CD4-positive, alpha-beta T cell treated with Interferon gamma for 1 hour (primary cell): ENCODE data around the gene ZNF836.

ENCODE experiments used
- DNase-seq: peaks from one replicate; pipeline ENCODE4 v3.0.0-alpha.2; 2020

ZNF836 gene

GRCh38 chr19:52187407-52187806 lies 16.0 kb upstream of the ZNF836 start:
- no peak for DNase-seq

DNA sequence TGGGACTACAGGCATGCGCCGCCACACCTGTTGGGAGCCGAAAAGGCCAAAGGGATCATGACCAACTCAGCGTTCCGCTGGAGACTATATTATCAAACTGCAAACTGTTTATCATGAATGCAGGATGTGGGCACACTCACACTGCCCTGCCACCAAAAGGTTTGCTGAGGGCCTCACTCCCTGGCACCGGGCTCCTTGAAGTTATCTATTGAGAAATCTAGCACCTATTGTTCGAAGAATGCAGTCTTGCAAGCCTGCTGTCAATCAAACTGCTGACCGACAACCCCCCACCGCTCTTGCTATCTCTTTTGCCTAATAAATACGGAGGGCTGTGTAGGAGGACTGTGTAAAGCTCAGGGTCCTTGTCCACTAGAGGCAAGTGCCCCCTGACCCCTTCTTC lies 5.2 kb upstream of the ZNF836 start:
- DNase-seq, result no peak

DNA sequence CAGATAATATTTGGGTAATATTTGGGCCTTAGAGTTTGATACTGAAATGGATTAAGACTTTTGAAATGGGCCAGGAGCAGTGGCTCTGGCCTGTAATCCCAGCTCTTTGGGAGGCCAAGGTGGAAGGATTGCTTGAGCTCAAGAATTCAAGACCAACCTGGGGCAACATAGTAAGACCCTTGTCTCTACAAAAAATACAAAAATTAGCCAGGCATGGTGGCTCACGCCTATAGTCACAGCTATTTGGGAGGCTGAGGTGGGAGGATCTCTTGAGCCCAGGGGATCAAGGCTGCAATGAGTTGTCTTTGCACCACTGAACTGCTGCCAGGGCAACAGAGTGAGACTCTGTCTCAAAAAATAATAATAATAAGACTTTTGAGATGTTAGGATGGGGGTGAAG lies 926 bp upstream of the ZNF836 start:
- DNase-seq, result no peak

- DNase-seq, result no peak
Measured at GRCh38 chr19:52170863-52171320, 529 bp downstream of the ZNF836 start.

DNA sequence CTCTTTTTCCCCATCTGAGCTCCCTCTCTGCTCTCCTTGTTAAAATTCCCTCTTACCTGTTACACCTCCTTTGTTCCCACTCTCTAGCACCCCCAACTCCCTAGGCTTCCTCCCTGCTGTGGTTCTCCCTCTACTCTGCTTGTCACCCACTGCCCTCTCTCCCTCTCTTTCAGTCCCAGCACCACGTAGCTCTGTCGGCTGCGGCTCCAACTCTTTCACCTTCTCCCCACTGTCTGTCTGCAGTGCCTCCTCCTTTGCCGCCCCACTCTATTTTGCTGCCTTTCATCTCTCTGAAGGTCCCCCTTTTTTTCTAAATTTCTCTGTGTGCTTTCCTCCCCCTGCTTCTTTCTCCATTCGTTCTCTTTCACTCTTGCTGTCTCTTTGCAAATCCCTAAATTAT lies 1.1 kb downstream of the ZNF836 start:
- no peak for DNase-seq

DNA sequence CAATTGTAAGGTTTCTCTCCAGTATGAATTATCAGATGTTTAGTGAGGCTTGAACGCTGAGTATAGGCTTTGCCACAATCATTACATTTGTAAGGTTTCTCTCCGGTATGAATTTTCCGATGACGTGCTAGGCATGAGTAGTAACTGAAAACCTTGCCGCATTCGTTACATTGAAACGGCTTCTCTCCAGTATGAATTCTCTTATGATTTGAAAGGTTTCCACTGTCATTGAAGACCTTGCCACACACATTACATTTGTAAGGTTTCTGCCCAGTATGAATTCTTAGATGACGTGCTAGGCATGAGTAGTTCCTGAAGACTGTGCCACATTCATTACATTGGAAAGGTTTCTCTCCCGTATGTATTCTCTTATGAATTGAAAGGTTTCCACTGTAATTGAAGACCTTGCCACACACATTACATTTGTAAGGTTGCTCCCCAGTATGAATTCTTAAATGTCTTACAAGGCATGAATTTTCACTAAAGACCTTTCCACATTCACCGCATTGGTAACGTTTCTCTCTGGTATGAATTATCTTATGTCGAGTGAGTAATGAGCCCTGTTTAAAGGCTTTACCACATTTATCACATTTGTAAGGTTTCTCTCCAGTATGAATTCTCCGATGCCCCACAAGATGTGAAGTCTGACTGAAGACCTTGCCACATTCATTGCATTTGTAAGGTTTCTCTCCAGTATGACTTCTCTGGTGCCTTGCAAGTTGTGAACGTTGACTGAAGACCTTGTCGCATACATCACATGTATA lies 15.6 kb downstream of the ZNF836 start:
- no peak for DNase-seq

DNA sequence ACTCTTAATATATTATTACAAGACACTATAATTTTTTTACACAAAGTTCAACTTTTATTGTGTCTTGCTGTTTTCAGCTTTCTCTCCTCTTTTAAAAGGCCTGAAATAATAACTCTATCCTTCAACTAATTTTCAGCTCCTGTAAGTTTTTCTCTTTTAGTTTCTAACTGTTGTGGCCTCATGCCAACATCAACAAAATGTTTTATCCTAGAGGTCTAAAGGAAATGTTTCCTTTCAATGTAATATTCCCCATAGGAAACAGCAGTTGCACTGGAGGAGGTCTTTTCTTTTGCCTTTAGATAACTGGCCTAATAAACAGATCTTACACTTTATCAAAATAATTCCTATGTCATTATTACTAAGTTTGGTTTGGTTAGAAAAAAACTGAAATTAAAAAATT lies 23.2 kb downstream of the ZNF836 start:
- no peak for DNase-seq

GRCh38 chr19:52142001-52142595 lies 29.3 kb downstream of the ZNF836 start:
- no peak for DNase-seq

- DNase-seq, result no peak
Measured at GRCh38 chr19:52141203-52141602, 30.2 kb downstream of the ZNF836 start.

DNA sequence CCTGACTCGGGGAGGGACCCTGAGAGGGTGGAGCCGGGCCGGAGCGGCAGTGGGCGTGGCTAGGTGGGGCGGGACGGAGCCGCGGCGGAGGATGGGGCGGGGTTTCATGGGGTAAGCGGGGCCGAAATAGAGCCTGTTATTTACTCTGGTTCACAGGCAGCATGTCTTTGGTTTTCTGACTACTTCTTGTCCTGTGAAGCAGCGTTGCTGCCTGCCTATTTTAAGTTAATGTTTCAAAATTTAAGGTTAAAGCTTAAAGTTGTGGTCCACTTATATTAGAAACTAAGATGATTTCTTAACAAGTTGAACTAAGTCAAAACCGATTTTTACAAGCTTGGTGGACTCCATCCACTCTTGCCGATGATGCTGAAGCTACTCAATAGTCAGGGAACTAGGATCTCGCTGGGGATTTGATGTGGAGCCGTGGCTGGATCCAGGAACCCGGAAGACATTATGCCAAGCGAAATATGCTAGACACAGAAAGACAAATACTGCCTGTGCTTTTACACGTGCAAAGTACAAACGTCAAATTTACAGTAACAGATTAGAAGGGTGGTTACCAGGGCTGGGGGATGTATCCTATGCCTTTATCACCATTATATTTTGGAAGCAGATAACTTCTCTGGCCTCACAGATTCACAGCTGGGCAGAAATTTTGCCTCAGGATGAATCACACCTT lies 31.2 kb downstream of the ZNF836 start:
- no peak for DNase-seq

- peak; percentile 94 for DNase-seq
Measured at GRCh38 chr19:52139252-52140031, 32.0 kb downstream of the ZNF836 start, which contains the start of gene ZNF616. Gene ZNF616 (minus strand): TSS chr19:52139938. CDS start chr19:52130512, 9,426 bp downstream.

DNA sequence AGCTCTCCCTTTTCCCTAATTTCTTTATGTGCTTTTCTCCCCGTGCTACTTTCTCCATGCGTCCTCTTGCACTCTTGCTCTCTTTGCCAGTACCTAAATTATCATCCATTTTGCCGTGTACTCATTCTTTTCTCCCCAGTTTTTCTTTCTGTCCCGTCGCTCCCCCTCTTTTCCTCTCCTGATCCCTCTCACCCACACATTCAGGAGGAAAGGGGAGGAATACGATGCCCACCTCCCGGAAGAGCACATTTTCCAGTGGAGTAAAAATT lies 32.5 kb downstream of the ZNF836 start:
- DNase-seq, result no peak

DNA sequence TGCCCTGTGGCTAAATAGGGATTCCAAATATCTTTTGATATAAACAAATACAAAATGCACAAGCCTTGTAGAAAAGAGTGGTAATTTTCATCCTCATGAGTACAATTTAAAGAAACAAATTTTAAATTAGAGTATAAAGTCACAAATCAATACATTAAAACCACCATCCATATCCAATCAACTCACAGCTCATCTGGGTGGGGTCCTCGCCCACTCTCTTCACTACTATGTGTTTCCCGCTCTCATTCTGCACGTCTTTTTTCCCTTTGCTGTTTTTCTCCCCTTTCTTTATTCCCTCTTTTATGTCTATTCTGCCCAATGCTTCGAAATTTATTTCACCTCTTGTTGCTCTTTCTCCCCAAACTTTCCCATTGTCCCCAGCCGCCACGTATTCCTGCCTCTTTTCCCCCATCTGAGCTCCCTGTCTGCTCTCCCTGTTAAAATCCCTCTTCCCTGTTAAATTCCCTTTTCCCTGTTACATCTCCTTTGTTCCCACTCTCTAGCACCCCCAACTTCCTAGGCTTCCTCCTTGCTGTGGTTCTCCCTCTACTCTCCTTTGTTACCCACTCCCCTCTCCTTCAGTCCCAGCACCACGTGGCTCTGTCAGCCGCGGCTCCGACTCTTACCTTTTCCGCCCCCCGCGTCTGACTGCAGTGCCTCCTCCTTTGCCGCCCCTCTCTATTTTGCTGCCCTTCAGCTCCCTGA lies 33.0 kb downstream of the ZNF836 start:
- DNase-seq, result no peak

DNA sequence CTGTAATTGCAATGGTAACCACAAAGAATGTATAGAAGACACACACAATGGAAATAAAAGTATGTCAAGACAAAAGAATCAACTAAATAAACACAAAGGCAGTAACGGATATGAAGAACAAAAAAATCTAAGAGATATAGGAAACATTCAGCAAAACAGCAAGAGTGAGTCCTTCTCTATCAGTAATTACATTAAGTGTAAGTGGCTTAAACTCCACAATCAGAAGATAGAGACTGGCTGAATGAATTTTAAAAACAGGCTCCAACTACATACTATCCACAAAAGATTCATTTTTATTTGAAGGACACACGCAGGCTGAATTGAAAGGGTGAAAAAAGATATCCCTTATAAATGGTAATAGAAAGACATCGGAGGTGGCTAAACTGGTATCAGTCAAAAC lies 51.1 kb downstream of the ZNF836 start:
- DNase-seq, result no peak

DNA sequence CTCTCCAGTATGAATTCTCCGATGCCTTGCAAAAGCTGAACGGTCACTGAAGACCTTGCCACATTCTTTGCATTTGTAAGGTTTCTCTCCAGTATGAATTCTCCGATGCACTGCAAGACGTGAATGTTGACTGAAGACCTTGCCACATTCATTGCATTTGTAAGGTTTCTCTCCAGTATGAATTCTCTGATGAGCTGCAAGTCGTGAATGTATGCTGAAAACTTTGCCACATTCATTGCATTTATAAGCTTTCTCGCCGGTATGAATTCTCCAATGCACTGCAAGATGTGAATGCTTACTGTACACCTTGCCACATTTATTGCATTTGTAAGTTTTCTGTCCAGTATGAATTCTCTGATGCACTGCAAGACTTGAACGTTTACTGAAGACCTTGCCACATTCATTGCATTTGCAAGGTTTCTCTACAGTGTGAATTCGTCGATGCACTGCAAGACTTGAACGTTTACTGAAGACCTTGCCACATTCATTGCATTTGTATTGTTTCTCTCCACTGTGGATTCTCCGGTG lies 55.8 kb downstream of the ZNF836 start:
- no peak for DNase-seq

DNA sequence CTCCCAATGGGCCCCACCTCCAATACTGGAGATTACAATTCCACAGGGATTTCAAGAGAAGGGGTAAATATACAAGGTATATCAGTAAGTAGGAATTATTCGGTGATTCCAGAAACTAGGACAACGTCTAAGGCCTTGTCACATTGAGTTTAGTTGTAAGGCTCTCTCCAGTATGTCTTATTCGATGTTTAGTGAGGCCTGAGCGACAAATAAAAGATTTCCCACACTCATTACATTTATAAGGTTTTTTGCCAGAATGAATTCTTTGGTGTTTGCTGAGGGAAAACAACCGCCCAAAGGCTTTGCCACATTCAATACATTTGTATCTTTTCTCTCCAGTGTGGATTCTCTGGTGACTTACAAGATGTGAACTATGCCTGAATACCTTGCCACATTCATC lies 56.7 kb downstream of the ZNF836 start:
- DNase-seq, result no peak

GRCh38 chr19:52112624-52113023 lies 58.8 kb downstream of the ZNF836 start:
- no peak for DNase-seq

DNA sequence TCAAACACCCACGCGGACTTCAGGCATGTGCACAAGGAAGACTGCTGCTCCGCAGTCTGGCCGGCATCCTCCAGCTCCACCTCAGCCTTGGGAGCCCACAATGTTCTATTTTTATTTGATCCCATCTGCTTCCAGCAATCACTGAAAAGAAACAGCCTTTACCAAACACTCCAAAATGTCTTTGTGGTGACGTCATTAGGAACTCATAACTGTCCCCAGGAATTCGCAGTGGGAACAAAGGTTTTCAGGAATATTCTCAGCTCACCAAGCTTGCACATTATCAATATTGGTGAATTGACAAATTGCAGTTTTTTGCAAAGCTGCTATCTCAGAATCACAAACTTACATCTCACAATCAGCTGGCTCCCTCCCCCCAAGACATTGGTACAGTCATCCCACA lies 60.6 kb downstream of the ZNF836 start:
- no peak for DNase-seq
